ENCODE measurements around the gene ANK2. TPM values are rescaled to one million over a fixed set of nuclear protein-coding genes. Genes with fewer than 3 reads are reported as not detected.

ANK2 gene
- total RNA-seq, 3 donors from 2014 or later = 0.27 to 0.63 (median 0.34) TPM

DNA sequence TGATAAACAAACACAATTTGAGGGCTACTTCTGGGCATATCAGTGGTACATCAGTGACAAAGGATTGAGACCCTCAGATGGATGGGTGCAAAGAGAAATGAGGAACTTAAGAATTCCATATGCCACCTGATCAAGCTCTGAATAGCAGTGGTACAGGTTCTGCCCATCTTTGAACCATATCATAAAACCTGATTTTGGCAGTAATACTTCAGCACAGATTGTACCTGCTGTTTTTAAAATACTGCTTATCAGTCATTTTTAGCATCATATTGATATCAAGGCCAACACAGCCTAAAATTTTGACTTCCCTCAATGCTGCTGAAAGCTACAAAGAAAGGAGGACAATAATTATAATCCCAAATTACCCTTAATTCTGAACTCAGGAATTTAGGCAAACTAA, 41.5 kb downstream of the ANK2 start:
- DNase-seq (no peak), ATAC-seq (no peak)
- Mint-ChIP-seq H3K4me3 (no peak overlapping the region), H3K4me1 (ENCODE audit: low read depth) (no peaks in the 10 kb centered on the region), H3K9me3 (no peaks in the 10 kb centered on the region), H3K36me3 (ENCODE audit: insufficient read depth) (no peaks in the 10 kb centered on the region), H3K27me3 (ENCODE audit: low read depth) (no peaks in the 10 kb centered on the region)

- Mint-ChIP-seq H3K9me3 (no peaks in the 10 kb centered on the region), H3K4me3 (no peak overlapping the region), H3K36me3 (ENCODE audit: insufficient read depth) (no peaks in the 10 kb centered on the region), H3K4me1 (ENCODE audit: low read depth) (no peaks in the 10 kb centered on the region), H3K27me3 (ENCODE audit: low read depth) (no peaks in the 10 kb centered on the region)
- ATAC-seq (no peak), DNase-seq (no peak)
These were observed 44.9 kb downstream of the ANK2 start for GRCh38 chr4:113094331-113094730.

DNA sequence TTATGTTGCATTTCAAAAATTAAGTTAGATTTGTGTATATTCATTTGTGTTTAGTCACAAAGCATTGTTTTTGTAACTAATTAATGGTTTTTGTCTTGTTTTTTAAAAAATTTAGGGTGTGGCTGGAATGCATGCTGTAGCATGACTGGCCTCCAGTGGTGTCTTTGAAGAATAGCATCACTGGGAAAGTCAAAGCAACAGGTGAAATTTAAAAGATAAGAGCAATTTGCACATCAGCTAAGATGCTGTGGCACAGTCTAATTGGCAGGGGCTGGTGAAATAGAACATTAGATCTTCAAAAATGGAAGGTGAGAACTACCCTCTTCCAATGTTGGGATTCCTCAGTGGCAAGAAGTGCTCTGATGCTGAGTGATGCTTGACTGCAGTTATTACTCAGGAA, 45.3 kb downstream of the ANK2 start:
- Mint-ChIP-seq H3K9me3 (no peaks in the 10 kb centered on the region), H3K27me3 (ENCODE audit: low read depth) (peaks cover 4% of the 10 kb centered on the region)
- no peak for ATAC-seq

DNA sequence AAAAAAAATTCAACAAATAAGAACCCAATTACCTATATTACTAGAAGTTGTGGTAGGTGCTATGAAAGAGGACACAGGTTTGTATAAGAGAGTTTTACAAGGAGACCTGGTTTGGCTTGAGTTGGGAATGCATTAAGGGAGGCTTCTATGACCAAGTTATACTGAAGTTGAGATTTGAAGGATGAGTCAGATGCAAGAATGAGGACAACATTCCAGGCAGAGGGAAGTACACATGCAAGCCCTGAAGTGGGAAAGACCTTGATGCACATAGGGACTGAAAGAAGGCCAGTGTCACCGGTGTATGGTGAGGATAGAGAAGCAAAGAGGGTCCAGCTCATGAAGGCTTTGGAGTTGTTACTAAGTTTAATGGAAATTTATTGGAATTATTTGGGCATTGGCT, 52.2 kb downstream of the ANK2 start:
- peaks cover 4% of the 10 kb centered on the region for H3K27me3 Mint-ChIP-seq (ENCODE audit: low read depth)
- no peaks in the 10 kb centered on the region for H3K4me1 Mint-ChIP-seq (ENCODE audit: low read depth)
- no peak overlapping the region for H3K4me3 Mint-ChIP-seq
- DNase-seq (no peak), ATAC-seq (no peak)
- no peaks in the 10 kb centered on the region for H3K9me3 Mint-ChIP-seq
- H3K36me3 Mint-ChIP-seq (ENCODE audit: insufficient read depth) = no peaks in the 10 kb centered on the region

More for the DNA sequence above, 45.3 kb downstream of the ANK2 start:
- no peak for DNase-seq
- H3K4me3 Mint-ChIP-seq = no peak overlapping the region
- no peaks in the 10 kb centered on the region for H3K4me1 Mint-ChIP-seq (ENCODE audit: low read depth)
- H3K36me3 Mint-ChIP-seq (ENCODE audit: insufficient read depth) = no peaks in the 10 kb centered on the region

DNA sequence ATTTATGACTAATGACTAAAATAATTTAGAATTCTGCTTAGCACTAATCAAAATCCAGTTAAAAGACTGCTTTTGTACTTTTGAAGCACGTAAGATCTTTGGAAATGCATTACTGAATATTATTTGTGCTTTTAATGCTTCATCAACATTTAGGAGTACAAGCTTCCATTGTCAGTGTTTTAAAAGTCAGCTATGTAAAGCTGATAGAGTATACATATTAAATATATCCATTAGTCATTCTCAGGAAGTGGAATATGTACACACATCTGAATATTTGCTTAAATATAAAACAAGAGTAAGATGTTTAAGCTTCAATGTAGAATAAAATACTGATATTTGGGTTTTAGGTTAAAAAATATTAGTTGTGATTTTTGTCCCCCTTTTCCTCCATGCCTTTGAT, 54.1 kb downstream of the ANK2 start:
- DNase-seq (no peak), ATAC-seq (no peak)
- no peak overlapping the region for H3K4me3 Mint-ChIP-seq
- H3K9me3 Mint-ChIP-seq = no peaks in the 10 kb centered on the region
- no peaks in the 10 kb centered on the region for H3K4me1 Mint-ChIP-seq (ENCODE audit: low read depth)
- peaks cover 4% of the 10 kb centered on the region for H3K27me3 Mint-ChIP-seq (ENCODE audit: low read depth)
- no peaks in the 10 kb centered on the region for H3K36me3 Mint-ChIP-seq (ENCODE audit: insufficient read depth)

GRCh38 chr4:113106108-113106507, 56.7 kb downstream of the ANK2 start:
- H3K4me3 Mint-ChIP-seq = no peak overlapping the region
- DNase-seq (no peak), ATAC-seq (no peak)
- no peaks in the 10 kb centered on the region for H3K27me3 Mint-ChIP-seq (ENCODE audit: low read depth)
- no peaks in the 10 kb centered on the region for H3K9me3 Mint-ChIP-seq
- no peaks in the 10 kb centered on the region for H3K36me3 Mint-ChIP-seq (ENCODE audit: insufficient read depth)
- H3K4me1 Mint-ChIP-seq (ENCODE audit: low read depth) = no peaks in the 10 kb centered on the region

DNA sequence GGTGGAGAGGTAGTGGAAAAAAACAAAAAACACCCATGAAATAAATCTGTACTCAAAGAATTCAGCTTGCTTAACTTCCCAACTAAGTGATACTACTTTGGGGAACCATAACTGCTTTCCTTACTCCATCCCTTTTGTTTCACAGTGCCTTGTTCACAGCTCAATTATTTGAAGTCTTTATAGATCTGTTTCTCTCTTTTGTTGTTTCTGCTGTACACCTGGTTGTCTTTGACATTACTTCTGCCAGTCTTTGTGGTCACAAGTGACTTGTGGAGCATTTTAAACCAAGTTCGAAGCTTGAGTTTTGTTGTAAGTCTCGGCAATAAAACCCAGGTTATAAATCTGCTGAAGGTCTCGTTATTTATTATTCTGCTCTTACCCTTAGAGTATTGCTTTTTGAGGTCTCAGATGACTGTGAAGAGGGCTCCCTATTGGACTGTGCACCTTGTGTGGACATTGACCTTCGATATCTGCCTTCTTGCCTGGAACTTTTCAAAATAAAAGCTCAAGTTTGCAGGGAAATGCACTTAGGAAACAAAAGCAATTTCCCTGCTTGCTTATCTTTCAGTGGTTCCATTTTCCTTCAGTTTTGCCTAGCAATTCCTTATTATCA, 59.8 kb downstream of the ANK2 start:
- H3K27me3 Mint-ChIP-seq (ENCODE audit: low read depth) = no peaks in the 10 kb centered on the region
- ATAC-seq (no peak), DNase-seq (no peak)
- no peak overlapping the region for H3K4me3 Mint-ChIP-seq
- H3K9me3 Mint-ChIP-seq = no peaks in the 10 kb centered on the region
- H3K4me1 Mint-ChIP-seq (ENCODE audit: low read depth) = no peaks in the 10 kb centered on the region
- H3K36me3 Mint-ChIP-seq (ENCODE audit: insufficient read depth) = no peaks in the 10 kb centered on the region

- peaks cover 4% of the 10 kb centered on the region for H3K27me3 Mint-ChIP-seq (ENCODE audit: low read depth)
- no peaks in the 10 kb centered on the region for H3K4me1 Mint-ChIP-seq (ENCODE audit: low read depth)
- no peak overlapping the region for H3K4me3 Mint-ChIP-seq
- no peak for ATAC-seq
- no peaks in the 10 kb centered on the region for H3K9me3 Mint-ChIP-seq
- no peaks in the 10 kb centered on the region for H3K36me3 Mint-ChIP-seq (ENCODE audit: insufficient read depth)
- DNase-seq = no peak
These were observed 63.0 kb downstream of the ANK2 start for GRCh38 chr4:113112338-113112978.

DNA sequence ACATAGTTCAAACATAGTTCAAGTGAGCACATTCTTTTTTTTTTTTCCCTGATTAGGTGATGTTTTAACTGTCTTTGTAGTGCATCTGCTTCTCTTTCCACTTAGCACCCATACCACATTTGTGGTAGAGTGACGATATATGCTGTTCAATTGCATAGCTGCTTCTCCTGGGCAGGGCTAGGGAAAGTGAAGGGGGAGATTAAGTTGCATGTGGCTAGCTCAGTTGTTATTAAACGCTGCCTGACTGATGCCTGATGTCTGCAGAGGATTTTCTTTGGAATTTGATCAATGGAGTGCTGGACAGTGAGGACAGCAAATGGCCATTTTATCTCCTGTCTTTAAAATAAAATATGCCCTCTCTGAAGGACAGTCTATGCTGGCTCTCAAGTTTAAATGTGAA, 63.7 kb downstream of the ANK2 start:
- Mint-ChIP-seq H3K9me3 (no peaks in the 10 kb centered on the region), H3K36me3 (ENCODE audit: insufficient read depth) (no peaks in the 10 kb centered on the region), H3K4me1 (ENCODE audit: low read depth) (no peaks in the 10 kb centered on the region), H3K4me3 (no peak overlapping the region), H3K27me3 (ENCODE audit: low read depth) (peaks cover 4% of the 10 kb centered on the region)
- no peak for ATAC-seq
- DNase-seq = no peak

DNA sequence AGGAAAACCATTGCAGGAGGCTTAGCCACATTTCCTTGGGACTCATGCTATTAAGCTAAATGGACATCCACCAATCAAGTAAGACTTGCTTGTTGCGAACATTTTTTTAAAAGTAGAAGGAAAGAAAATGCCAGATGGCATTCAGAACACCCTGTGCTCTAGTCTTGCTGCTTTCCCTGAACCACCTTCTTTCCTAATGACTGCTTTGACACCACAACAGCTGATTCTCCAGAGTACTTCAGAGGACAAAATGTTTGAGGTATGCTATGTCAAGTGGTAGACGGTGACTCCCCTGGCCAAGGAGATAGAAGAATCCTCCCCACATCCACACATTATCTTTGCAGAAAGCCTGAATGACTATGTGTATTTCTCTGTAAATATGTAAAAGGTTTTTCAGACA, 65.4 kb downstream of the ANK2 start:
- H3K36me3 Mint-ChIP-seq (ENCODE audit: insufficient read depth) = no peaks in the 10 kb centered on the region
- H3K4me1 Mint-ChIP-seq (ENCODE audit: low read depth) = no peaks in the 10 kb centered on the region
- peaks cover 4% of the 10 kb centered on the region for H3K27me3 Mint-ChIP-seq (ENCODE audit: low read depth)
- no peak overlapping the region for H3K4me3 Mint-ChIP-seq
- DNase-seq = no peak
- no peaks in the 10 kb centered on the region for H3K9me3 Mint-ChIP-seq
- no peak for ATAC-seq

DNA sequence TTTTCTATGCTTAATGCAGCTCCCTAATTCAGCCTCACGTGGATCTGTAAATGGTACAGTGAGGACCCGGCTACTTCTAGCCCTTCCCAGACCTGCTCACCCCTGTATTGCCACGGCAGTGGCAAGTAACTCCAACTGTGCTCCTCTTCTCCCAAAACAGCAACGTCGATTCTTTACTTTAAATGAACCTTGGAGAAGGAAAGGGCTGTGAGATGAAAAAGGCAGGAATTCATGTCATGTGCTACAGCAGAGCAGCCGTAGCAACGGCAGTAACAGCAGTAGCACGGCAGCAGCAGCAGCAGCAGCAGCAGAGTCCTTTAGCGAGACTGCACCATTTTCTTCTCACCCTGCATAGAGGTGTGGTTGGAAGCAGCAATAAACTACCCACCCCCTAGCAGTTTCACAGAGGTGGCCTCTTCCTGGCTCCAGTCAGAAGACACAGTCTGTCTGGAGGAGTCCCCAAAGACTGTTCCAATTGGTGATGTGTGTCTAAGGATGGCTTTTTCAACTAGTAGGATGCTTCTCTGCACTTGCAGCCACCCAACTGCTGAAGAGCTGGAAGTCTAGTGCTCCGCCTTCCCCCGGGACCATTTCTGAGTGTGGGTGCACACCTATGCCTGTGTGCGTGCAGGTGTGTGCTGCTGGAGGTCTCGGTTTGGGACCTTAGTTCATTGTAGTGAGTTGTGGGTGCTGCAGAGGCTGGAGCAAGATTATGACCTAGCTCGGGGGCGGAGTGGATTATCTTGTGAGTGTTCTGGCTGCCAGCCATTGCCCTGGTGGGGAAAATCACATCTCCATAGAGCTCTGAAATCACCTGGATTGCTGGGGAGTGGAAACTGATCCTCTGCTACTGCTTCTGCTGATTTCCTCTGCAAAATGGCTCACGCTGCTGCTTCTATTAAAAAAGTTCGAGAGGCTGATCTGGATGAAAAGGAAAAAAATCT, 67.2 kb downstream of the ANK2 start:
- Mint-ChIP-seq H3K4me1 (ENCODE audit: low read depth) (no peaks in the 10 kb centered on the region), H3K27me3 (ENCODE audit: low read depth) (peaks cover 4% of the 10 kb centered on the region), H3K9me3 (no peaks in the 10 kb centered on the region), H3K4me3 (no peak overlapping the region), H3K36me3 (ENCODE audit: insufficient read depth) (no peaks in the 10 kb centered on the region)
- DNase-seq (no peak), ATAC-seq (no peak)

DNA sequence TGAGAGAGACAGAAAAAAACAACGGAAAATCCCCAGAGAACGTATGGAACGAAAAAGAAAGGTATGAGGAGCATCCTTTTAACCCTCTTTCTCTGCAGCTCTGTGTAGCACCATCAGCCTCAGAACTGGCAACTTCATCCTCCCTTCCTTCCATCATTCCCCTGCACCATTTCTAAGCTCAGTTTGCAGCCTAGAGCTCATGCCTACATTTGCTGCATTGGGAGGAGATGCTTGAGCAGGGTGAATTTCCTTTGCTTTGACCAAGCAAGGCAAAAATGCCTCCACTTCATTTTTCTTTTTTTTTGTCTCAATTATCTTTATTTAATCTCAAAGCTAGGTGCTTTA, 67.9 kb downstream of the ANK2 start:
- Mint-ChIP-seq H3K4me3 (no peak overlapping the region), H3K9me3 (no peaks in the 10 kb centered on the region)
- no peak for DNase-seq

GRCh38 chr4:113122066-113122465, 72.6 kb downstream of the ANK2 start:
- ATAC-seq (no peak), DNase-seq (no peak)
- Mint-ChIP-seq H3K9me3 (no peaks in the 10 kb centered on the region), H3K4me3 (no peak overlapping the region), H3K36me3 (ENCODE audit: insufficient read depth) (no peaks in the 10 kb centered on the region), H3K4me1 (ENCODE audit: low read depth) (no peaks in the 10 kb centered on the region), H3K27me3 (ENCODE audit: low read depth) (no peaks in the 10 kb centered on the region)

More for the DNA sequence above, 67.9 kb downstream of the ANK2 start:
- ATAC-seq = no peak
- Mint-ChIP-seq H3K4me1 (ENCODE audit: low read depth) (no peaks in the 10 kb centered on the region), H3K36me3 (ENCODE audit: insufficient read depth) (no peaks in the 10 kb centered on the region), H3K27me3 (ENCODE audit: low read depth) (peaks cover 4% of the 10 kb centered on the region)

DNA sequence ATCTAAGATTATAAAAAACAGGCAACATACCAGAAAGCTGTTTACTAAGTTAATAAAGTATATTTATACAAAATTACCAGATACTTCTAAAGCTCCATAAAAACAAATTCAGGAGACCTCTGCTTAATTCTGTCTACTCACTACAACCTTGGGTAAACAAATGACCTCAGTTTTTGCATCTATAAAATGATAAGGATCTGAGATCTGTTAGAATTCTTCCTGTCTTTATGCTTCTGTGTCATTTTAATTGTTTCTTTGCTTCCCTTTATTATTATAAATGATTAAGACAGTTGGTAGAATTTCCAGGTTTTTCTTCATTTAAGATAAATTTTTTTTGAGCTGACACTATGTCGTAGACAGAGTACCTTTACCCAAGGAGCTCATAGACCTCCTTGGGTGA, 76.0 kb downstream of the ANK2 start:
- H3K36me3 Mint-ChIP-seq (ENCODE audit: insufficient read depth) = no peaks in the 10 kb centered on the region
- no peaks in the 10 kb centered on the region for H3K9me3 Mint-ChIP-seq
- no peak for DNase-seq
- H3K27me3 Mint-ChIP-seq (ENCODE audit: low read depth) = no peaks in the 10 kb centered on the region
- ATAC-seq = no peak
- H3K4me3 Mint-ChIP-seq = no peak overlapping the region
- no peaks in the 10 kb centered on the region for H3K4me1 Mint-ChIP-seq (ENCODE audit: low read depth)

GRCh38 chr4:113131136-113131535, 81.7 kb downstream of the ANK2 start:
- ATAC-seq = no peak
- Mint-ChIP-seq H3K4me3 (no peak overlapping the region), H3K36me3 (ENCODE audit: insufficient read depth) (no peaks in the 10 kb centered on the region), H3K27me3 (ENCODE audit: low read depth) (no peaks in the 10 kb centered on the region), H3K4me1 (ENCODE audit: low read depth) (no peaks in the 10 kb centered on the region), H3K9me3 (no peaks in the 10 kb centered on the region)
- no peak for DNase-seq
